GM19372 (cell line): ENCODE measurements around the gene BCL7B.
"Not testable (repeated sequence)": the region's sequence is repeated elsewhere in the genome, so short reads cannot be mapped to it uniquely, and the experiment has no call there.

Source experiments
- ATAC-seq: cut with Tn5 transposase; IDR thresholded peaks from one replicate; pipeline ENCODE4 v1.9.1; 2021; ENCODE audit warnings: mild to moderate bottlenecking, low read depth, moderate library complexity; ENCODE audit not compliant: unreplicated experiment

BCL7B gene

GRCh38 chr7:73537051-73537450 is 20.4 kb downstream of the BCL7B start:
- no peak for ATAC-seq

GRCh38 chr7:73536479-73536878 is 21.0 kb downstream of the BCL7B start:
- no peak for ATAC-seq

DNA sequence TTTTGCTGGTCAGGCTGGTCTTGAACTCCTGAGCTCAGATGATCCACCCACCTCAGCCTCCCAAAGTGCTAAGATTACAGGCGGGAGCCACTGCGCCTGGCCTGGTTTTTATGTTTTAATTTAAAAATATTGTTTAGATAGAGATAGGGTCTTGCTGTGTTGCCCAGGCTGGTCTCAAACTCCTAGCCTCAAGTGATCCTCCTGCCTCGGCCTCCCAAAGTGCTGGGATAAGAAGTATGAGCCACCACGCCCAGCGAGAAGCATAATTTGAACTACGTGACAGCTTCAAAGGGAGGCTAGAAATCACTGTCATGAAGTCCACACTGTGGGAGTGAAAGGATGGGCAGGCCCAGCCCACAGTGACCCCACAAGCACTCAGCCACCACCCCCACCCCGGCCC is 21.6 kb downstream of the BCL7B start:
- not testable (repeated sequence) for ATAC-seq

DNA sequence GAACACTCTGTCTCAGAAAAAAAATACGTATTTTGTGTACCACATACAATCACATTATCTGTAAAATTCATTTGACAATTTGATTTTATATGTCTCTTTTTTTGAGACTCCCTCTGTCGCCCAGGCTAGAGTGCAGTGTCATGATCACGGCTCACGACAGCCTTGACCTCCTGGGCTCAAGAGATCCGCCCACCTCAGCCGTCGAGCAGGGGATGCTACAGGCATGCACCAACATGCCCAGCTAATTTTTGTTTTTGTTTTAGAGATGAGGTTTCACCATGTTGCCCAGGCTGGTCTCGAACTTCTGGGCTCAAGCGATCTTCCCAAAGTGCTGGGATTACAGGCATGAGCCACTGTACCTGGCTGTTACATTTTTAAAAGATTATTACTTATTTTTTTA is 23.7 kb downstream of the BCL7B start:
- ATAC-seq, result no peak

DNA sequence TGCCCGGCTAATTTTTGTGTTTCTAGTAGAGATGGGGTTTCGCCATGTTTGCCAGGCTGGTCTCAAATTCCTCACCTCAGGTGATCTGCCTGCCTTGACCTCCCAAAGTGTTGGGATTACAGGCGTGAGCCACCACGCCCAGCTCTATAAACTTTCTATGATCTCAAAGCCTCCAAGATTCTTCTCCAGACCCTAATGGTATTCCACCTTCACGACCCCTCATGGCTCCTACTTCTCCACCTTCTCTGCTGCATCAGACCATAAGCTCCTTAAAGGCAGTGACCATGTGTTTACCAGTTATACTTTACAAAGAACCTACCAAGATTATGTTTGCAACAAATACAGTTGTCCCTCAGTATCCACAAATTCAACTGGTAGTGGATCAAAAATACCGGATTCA is 25.3 kb downstream of the BCL7B start:
- no peak for ATAC-seq

DNA sequence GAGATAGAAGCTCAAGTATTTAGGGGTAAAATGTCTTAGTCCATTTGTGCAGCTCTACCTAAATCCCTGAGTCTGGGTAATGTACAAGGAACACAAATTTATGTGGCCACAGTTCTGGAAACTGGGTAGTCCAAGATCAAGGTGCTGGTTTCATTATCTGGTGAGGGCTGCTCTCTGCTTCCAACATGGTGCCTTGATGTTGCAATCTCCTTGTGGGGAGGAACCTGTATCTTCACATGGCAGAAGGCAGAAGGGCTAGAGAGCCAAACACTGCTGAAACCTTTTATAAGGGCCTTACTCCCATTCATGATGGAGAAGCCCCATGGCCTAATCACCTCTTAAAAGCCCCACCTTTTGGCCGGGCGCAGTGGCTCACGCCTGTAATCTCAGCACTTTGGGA is 26.7 kb downstream of the BCL7B start:
- ATAC-seq, result no peak

GRCh38 chr7:73526896-73527821 is 30.3 kb downstream of the BCL7B start:
- no peak for ATAC-seq

- ATAC-seq, result not testable (repeated sequence)
Observed at GRCh38 chr7:73526158-73526494, 31.4 kb downstream of the BCL7B start.

GRCh38 chr7:73522105-73522872 is 35.2 kb downstream of the BCL7B start, which contains the start of gene BAZ1B:
TSS of gene BAZ1B (minus strand) at chr7:73522293. CDS start at chr7:73521933, 360 bp downstream.
- ATAC-seq, result peak; percentile 79

GRCh38 chr7:73521636-73522104 is 35.8 kb downstream of the BCL7B start:
- peak; percentile 38 for ATAC-seq

GRCh38 chr7:73520673-73521635 is 36.5 kb downstream of the BCL7B start:
- no peak for ATAC-seq

GRCh38 chr7:73519867-73520672 is 37.4 kb downstream of the BCL7B start:
- ATAC-seq, result no peak

- no peak for ATAC-seq
Observed at GRCh38 chr7:73518470-73518869, 39.0 kb downstream of the BCL7B start.

- ATAC-seq, result no peak
Observed at GRCh38 chr7:73517241-73517995, 40.1 kb downstream of the BCL7B start.

- ATAC-seq, result no peak
Observed at GRCh38 chr7:73515178-73515577, 42.3 kb downstream of the BCL7B start.

DNA sequence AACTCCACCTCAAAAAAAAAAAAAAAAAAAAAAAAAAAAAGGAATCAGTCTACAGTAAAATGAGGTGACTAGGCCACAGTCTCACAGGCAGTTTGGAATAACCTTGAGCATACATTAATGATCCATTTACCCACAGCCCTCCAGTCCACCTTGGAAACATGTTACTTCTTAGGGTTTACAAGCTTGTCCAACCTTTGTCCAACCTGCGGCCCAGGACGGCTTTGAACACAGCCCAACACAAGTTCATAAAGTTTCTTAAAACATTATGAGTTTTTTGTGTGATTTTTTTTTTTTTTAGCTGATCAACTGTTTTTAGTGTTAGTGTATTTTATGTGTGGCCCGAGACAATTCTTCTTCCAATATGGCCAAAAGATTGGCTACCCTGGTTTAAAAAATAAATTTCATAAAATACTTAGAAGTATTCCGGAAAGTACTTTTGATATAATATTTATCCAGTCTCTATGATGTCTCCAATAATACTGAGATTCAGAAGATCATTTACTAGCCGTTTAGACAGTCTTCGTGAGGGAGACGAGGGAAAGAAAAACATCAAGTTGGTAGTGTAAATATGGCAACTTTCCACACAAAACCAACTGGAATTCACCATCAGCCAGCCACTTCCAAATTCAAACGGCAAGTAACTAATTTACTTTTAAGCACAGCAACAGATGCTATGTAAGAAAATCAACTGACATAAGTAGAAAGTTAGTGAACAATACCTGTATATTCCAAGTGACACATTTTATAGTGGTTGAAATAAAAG is 45.3 kb downstream of the BCL7B start:
- ATAC-seq, result no peak

DNA sequence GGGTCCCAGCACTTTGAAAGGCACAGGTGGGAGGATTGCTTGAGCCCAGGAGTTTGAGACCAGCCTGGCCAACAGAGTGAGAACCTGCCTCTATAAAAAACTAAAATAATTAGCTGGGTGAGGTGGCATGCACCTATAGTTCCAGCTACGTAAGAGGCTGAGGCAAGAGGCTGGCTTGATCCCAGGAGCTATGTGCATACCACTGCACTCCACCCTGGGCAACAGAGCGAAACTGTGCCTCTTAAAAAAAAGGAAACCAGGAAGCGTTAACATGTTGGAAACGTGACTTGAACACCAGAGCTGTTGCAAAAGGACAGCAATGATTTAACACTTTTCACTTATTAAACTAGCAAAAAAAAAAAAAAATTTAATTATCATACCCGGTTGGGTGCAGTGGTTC is 48.0 kb downstream of the BCL7B start:
- ATAC-seq, result no peak

DNA sequence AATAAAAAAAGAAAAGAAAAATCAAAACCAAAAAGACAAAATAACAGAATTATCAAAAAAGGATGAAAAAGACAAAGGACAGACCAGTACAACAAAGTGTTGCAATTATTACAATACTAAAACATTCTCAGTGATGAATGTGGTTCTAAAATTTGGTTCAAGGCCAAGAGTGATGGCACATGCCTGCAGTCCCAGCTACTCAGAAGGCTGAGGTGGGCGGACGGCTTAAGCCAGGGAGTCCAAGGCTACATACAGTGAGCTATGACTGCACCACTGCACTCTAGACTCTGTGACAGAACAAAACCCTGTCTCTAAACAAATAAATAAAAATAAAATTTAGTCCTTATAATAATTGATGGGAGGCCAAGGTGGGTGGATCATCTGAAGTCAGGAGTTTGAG is 49.9 kb downstream of the BCL7B start:
- no peak for ATAC-seq
